GM12878 (cell line): ENCODE measurements around the gene PORCN. TPM values are rescaled to one million over a fixed set of nuclear protein-coding genes. Genes with fewer than 3 reads are reported as not detected.

Experiments used
- ATAC-seq: fragments of 200-7000 bp; cut with Tn5 transposase; 3 replicates; pipeline ENCODE4 v1.9.1; 2020; ENCODE audit warnings: mild to moderate bottlenecking, moderate library complexity
- BruUV-seq: library from RNA; stranded (reverse); fragments of 400-500 nt; replicated peaks from 2 replicates; lab custom pipeline; 2021; lab: Mats Ljungman, UMichigan
- CTCF ChIA-PET: fragments of 300-600 bp; sonication (Branson Sonifier 250); formaldehyde crosslinking; extraction: SDS; loops from one replicate; lab custom pipeline; 2021; ENCODE audit warnings: inconsistent platforms; lab: Yijun Ruan, JAX
- POLR2A ChIA-PET: fragments of 350-600 bp; formaldehyde crosslinking; extraction: SDS; loops from one replicate; lab custom pipeline; 2021; ENCODE audit warnings: inconsistent platforms; lab: Charles Lee
- RAD21 ChIA-PET: fragments of 300-600 bp; sonication (Branson Sonifier 250); formaldehyde crosslinking; loops from one replicate; lab custom pipeline; 2023; ENCODE audit warnings: antibody characterized with exemption; ENCODE audit not compliant: unreplicated experiment; lab: Charles Lee
- SMC1A ChIA-PET: fragments of 300-600 bp; sonication (Branson Sonifier 250); formaldehyde crosslinking; loops from one replicate; lab custom pipeline; 2023; ENCODE audit not compliant: unreplicated experiment, uncharacterized antibody; lab: Charles Lee
- DNase-seq: peaks from one replicate; pipeline ENCODE4 v3.0.0-alpha.2; 2011; ENCODE audit warnings: low read depth, low spot score
- FAIRE-seq: peaks from 3 replicates; lab custom pipeline; 2011; peaks lifted over from hg19 to GRCh38; lab: Jason Lieb, UNC
- H2AFZ ChIP-seq: 2 replicates; pipeline ENCODE4 v1.6.0; 2011; ENCODE audit warnings: low read depth, low read length, control low read depth; ENCODE audit not compliant: control insufficient read depth
- H3K27ac ChIP-seq: 2 replicates; pipeline ENCODE4 v1.5.1; 2011; ENCODE audit warnings: control low read depth; ENCODE audit not compliant: control insufficient read depth, insufficient read depth
- H3K27me3 ChIP-seq, 2 experiments: replicated peaks in 1 of 2; 2 replicates each; pipeline versions ENCODE4 v1.6.0 to v1.6.1; 2011; ENCODE audit warnings: low read length in 1 of 2; ENCODE audit not compliant: control insufficient read depth in 2 of 2, insufficient read depth in 2 of 2
- H3K36me3 ChIP-seq, 2 experiments: 2 replicates each; pipeline ENCODE4 v1.5.1; 2011; ENCODE audit warnings: low read length in 1 of 2; ENCODE audit not compliant: control insufficient read depth in 2 of 2, insufficient read depth in 2 of 2
- H3K4me1 ChIP-seq: 2 replicates; pipeline ENCODE4 v1.6.1; 2011; ENCODE audit warnings: mild to moderate bottlenecking, low read length, moderate library complexity, mixed read lengths; ENCODE audit not compliant: control insufficient read depth, insufficient read depth
- H3K4me2 ChIP-seq: 2 replicates; pipeline ENCODE4 v1.6.0; 2011; ENCODE audit warnings: control low read depth; ENCODE audit not compliant: control insufficient read depth, insufficient read depth
- H3K4me3 ChIP-seq: fragments of 200-600 bp; sonication (generic); 2 replicates; pipeline ENCODE4 v1.5.1; 2016
- H3K79me2 ChIP-seq: 2 replicates; pipeline ENCODE4 v1.6.0; 2011; ENCODE audit warnings: low read length; ENCODE audit not compliant: control insufficient read depth, insufficient read depth
- H3K9ac ChIP-seq: 2 replicates; pipeline ENCODE4 v1.8.0; 2011; ENCODE audit warnings: low read length, control low read depth, mixed read lengths; ENCODE audit not compliant: control insufficient read depth, insufficient read depth
- H3K9me3 ChIP-seq: replicated peaks from 3 replicates; pipeline ENCODE4 v1.5.1; 2011; ENCODE audit warnings: mild to moderate bottlenecking, low read length; ENCODE audit not compliant: control insufficient read depth, insufficient read depth
- H4K20me1 ChIP-seq: 2 replicates; pipeline ENCODE4 v1.6.0; 2011; ENCODE audit not compliant: control insufficient read depth, insufficient read depth
- CHD1 ChIP-seq: IDR thresholded peaks from 2 replicates; pipeline ENCODE4 v1.6.1; 2012; ENCODE audit warnings: low read depth, low read length, improper control_type of control experiment
- CTCF ChIP-seq, 3 experiments: IDR thresholded peaks in 2 of 3; conservative IDR thresholded peaks in 1 of 3; 2 replicates each; pipeline ENCODE4 v1.5.1; 2011; ENCODE audit warnings: low read depth in 3 of 3, low read length in 3 of 3, mild to moderate bottlenecking in 3 of 3, control low read depth in 2 of 3, moderate library complexity in 2 of 3, inconsistent platforms in 1 of 3, mixed read lengths in 1 of 3; ENCODE audit not compliant: control insufficient read depth in 2 of 3, insufficient read depth in 1 of 3; ENCODE audit errors: extremely low read depth in 1 of 3
- WGBS: methylation state at CpG from one replicate; pipeline ENCODE4 v1.1.6; 2016; ENCODE audit warnings: low lambda C conversion rate; ENCODE audit not compliant: insufficient replicate concordance, insufficient coverage; ENCODE audit errors: missing lambda C conversion rate; 5-methylcytosine and 5-hydroxymethylcytosine counted together
- in situ Hi-C: fragments of 300-500 bp; cut with MboI; formaldehyde crosslinking; loops from 9 replicates; pipeline ENCODE4 v1.14.3; 2018; ENCODE audit warnings: mixed read lengths
- intact Hi-C: fragments of 100-400 bp; cut with micrococcal nuclease; formaldehyde crosslinking; loops from one replicate; pipeline ENCODE4 v1.14.2; 2022; ENCODE audit not compliant: unreplicated experiment
- polyA plus RNA-seq, 11 experiments: library from polyadenylated mRNA; depleted of rRNA in 4 of 11; unstranded in 6 of 11; stranded (reverse) in 5 of 11; fragments of >200 nt; fragmentation: Nextera tagmentation in 4 of 11; fragmentation: Illumina TruSeq in 1 of 11; extraction: Ambion mirVana in 4 of 11; extraction: Trizol in 1 of 11; gene quantifications; 1 replicate in 1 of 11; 2 replicates in 10 of 11; pipeline versions ENCODE4 v1.2.1 to v1.2.3, GENCODE V29; 2011 to 2016; ENCODE audit warnings: inconsistent platforms in 2 of 11, missing spikeins in 2 of 11, low read depth in 1 of 11
- total RNA-seq, 4 experiments: library from RNA; depleted of rRNA in 3 of 4; stranded (reverse); fragments of >200 nt in 3 of 4; fragmentation: Illumina TruSeq in 1 of 4; extraction: Trizol in 1 of 4; gene quantifications; 2 replicates each; pipeline versions ENCODE4 v1.2.1 to v1.2.3, GENCODE V29; 2013 to 2021

The PORCN gene
- total and polyA plus RNA-seq, 10 of the 15 experiments (the other 5 are each of a cell fraction or from before 2014, with no cell fraction given), result 0.27 to 21.0 (median 14.1) TPM

- POLR2A ChIA-PET, result interaction anchor here (0.9 to 1.6 kb wide), 2 partner anchors 83 to 217 kb away, joined by 3 to 4 read pairs; partner anchors contain the start of gene WAS
- intact Hi-C loops, result loop anchor here (10.0 kb wide), 1 partner anchor 382 kb away; no protein-coding TSS in a partner anchor
Measured at GRCh38 chrX:48466696-48467095, 42.1 kb upstream of the PORCN start.

More at GRCh38 chrX:48466696-48467095, 42.1 kb upstream of the PORCN start:
- FAIRE-seq (no peak), DNase-seq (no peak), ATAC-seq (peak; percentile 15; the same call in 1 of the 3 replicates)
- ChIA-PET RAD21 (no interaction called here), SMC1A (no interaction called here), CTCF (interaction anchor here (2.0 kb wide), 1 partner anchor 8 kb away, joined by 4 read pairs; no protein-coding TSS in a partner anchor)
- no TSS peak for BruUV-seq
- Histone ChIP-seq H3K4me2 (0 out of 2 replicates have a peak overlapping the region, but pooled peaks have one; percentile 17), H3K79me2 (peaks cover 23% of the 10 kb centered on the region), H3K4me3 (peak overlapping the region; percentile 76; the same call in 1 of the 2 replicates), H3K4me1 (peaks cover 6% of the 10 kb centered on the region), H4K20me1 (no peaks in the 10 kb centered on the region), H3K36me3 (peaks cover 0 to 3% of the 10 kb centered on the region in 2 experiments; a peak in 1 of 4 replicates), H3K9ac (no peak overlapping the region), H3K9me3 (no peaks in the 10 kb centered on the region), H3K27ac (no peak overlapping the region), H2AFZ (no peak overlapping the region), H3K27me3 (no peaks in the 10 kb centered on the region)
- TF ChIP-seq CTCF (IDR thresholded peaks at IDR 0.05 in 2 of 3, conservative IDR thresholded peaks at IDR 0.05 in 1 of 3; ENCODE audit: control insufficient read depth in 2 of 3, extremely low read depth in 1 of 3, insufficient read depth in 1 of 3, low read depth in 3 of 3, low read length in 3 of 3) (peak in 2 of 3 experiments; percentile 31 to 48; a peak in 2 of 6 replicates), CHD1 (no peak)
- 71% methylated on average over 10 of the region's 10 CpGs for WGBS
- in situ Hi-C loops, result no loop called here
